Liver (tissue), 3 donors: Measurements from ENCODE around the gene ATAD3A.

Experiments
- EGR1 ChIP-seq, 2 donors: IDR thresholded peaks; 2 replicates each; pipeline ENCODE4 v1.6.1; 2016 to 2018; ENCODE audit warnings: antibody characterized with exemption in 2 of 2, low read depth in 2 of 2
- FOXA1 ChIP-seq: IDR thresholded peaks from 2 replicates; pipeline ENCODE4 v1.6.1; 2016; ENCODE audit warnings: antibody characterized with exemption
- FOXA2 ChIP-seq: IDR thresholded peaks from 2 replicates; pipeline ENCODE4 v1.6.1; 2016; ENCODE audit warnings: antibody characterized with exemption
- GABPA ChIP-seq, 2 donors: IDR thresholded peaks in 1 of 2; conservative IDR thresholded peaks in 1 of 2; 2 replicates each; pipeline ENCODE4 v1.6.1; 2016; ENCODE audit warnings: antibody characterized with exemption in 2 of 2, mild to moderate bottlenecking in 1 of 2, moderate library complexity in 1 of 2
- HNF4A ChIP-seq, 2 donors: conservative IDR thresholded peaks; 2 replicates each; pipeline ENCODE4 v1.6.1; 2016; ENCODE audit warnings: antibody characterized with exemption in 2 of 2, mild to moderate bottlenecking in 2 of 2
- JUND ChIP-seq, 2 donors: IDR thresholded peaks; 2 replicates each; pipeline ENCODE4 v1.6.1; 2016; ENCODE audit warnings: antibody characterized with exemption in 2 of 2
- MAX ChIP-seq: IDR thresholded peaks from 2 replicates; pipeline ENCODE4 v1.6.1; 2016; ENCODE audit warnings: antibody characterized with exemption
- RAD21 ChIP-seq, 2 donors: IDR thresholded peaks; 2 replicates each; pipeline ENCODE4 v1.6.1; 2016; ENCODE audit warnings: antibody characterized with exemption in 2 of 2, mild to moderate bottlenecking in 2 of 2
- SP1 ChIP-seq: IDR thresholded peaks from 2 replicates; pipeline ENCODE4 v1.6.1; 2018; ENCODE audit warnings: antibody characterized with exemption, mild to moderate bottlenecking
- TAF1 ChIP-seq: conservative IDR thresholded peaks from 2 replicates; pipeline ENCODE4 v1.6.1; 2016; ENCODE audit warnings: antibody characterized with exemption, mild to moderate bottlenecking
- TF ChIP-seq, protein P1 (sequence below): fragments of 150-350 bp; IDR thresholded peaks from 2 replicates; pipeline ENCODE4 v1.5.1; 2017; ENCODE audit warnings: improper control_type of control experiment, low read depth, low read length; ENCODE audit not compliant: missing input control
- TF ChIP-seq, protein P2 (sequence below): IDR thresholded peaks from 2 replicates; pipeline ENCODE4 v1.6.1; 2016; ENCODE audit warnings: antibody characterized with exemption, mild to moderate bottlenecking
- TF ChIP-seq, protein P3 (sequence below): IDR thresholded peaks from 2 replicates; pipeline ENCODE4 v1.6.1; 2016; ENCODE audit warnings: antibody characterized with exemption
- donor health status: healthy.
- donor health status: healthy.

- TF ChIP-seq, protein P1, sequence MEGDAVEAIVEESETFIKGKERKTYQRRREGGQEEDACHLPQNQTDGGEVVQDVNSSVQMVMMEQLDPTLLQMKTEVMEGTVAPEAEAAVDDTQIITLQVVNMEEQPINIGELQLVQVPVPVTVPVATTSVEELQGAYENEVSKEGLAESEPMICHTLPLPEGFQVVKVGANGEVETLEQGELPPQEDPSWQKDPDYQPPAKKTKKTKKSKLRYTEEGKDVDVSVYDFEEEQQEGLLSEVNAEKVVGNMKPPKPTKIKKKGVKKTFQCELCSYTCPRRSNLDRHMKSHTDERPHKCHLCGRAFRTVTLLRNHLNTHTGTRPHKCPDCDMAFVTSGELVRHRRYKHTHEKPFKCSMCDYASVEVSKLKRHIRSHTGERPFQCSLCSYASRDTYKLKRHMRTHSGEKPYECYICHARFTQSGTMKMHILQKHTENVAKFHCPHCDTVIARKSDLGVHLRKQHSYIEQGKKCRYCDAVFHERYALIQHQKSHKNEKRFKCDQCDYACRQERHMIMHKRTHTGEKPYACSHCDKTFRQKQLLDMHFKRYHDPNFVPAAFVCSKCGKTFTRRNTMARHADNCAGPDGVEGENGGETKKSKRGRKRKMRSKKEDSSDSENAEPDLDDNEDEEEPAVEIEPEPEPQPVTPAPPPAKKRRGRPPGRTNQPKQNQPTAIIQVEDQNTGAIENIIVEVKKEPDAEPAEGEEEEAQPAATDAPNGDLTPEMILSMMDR, result no peak
- no peak for TF ChIP-seq EGR1 (IDR thresholded peaks at IDR 0.05; ENCODE audit: low read depth in 2 of 2)
- TF ChIP-seq, protein P2, sequence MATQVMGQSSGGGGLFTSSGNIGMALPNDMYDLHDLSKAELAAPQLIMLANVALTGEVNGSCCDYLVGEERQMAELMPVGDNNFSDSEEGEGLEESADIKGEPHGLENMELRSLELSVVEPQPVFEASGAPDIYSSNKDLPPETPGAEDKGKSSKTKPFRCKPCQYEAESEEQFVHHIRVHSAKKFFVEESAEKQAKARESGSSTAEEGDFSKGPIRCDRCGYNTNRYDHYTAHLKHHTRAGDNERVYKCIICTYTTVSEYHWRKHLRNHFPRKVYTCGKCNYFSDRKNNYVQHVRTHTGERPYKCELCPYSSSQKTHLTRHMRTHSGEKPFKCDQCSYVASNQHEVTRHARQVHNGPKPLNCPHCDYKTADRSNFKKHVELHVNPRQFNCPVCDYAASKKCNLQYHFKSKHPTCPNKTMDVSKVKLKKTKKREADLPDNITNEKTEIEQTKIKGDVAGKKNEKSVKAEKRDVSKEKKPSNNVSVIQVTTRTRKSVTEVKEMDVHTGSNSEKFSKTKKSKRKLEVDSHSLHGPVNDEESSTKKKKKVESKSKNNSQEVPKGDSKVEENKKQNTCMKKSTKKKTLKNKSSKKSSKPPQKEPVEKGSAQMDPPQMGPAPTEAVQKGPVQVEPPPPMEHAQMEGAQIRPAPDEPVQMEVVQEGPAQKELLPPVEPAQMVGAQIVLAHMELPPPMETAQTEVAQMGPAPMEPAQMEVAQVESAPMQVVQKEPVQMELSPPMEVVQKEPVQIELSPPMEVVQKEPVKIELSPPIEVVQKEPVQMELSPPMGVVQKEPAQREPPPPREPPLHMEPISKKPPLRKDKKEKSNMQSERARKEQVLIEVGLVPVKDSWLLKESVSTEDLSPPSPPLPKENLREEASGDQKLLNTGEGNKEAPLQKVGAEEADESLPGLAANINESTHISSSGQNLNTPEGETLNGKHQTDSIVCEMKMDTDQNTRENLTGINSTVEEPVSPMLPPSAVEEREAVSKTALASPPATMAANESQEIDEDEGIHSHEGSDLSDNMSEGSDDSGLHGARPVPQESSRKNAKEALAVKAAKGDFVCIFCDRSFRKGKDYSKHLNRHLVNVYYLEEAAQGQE, result no peak
- TF ChIP-seq FOXA1, result no peak
- no peak for TF ChIP-seq FOXA2
- no peak for TF ChIP-seq MAX
- TF ChIP-seq SP1, result no peak
- no peak for TF ChIP-seq GABPA (IDR thresholded peaks at IDR 0.05 in 1 of 2, conservative IDR thresholded peaks at IDR 0.05 in 1 of 2)
- no peak for TF ChIP-seq RAD21 (IDR thresholded peaks at IDR 0.05)
- TF ChIP-seq, protein P3, sequence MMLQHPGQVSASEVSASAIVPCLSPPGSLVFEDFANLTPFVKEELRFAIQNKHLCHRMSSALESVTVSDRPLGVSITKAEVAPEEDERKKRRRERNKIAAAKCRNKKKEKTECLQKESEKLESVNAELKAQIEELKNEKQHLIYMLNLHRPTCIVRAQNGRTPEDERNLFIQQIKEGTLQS, result no peak
- no peak for TF ChIP-seq JUND (IDR thresholded peaks at IDR 0.05)
- TF ChIP-seq TAF1, result no peak
- no peak for TF ChIP-seq HNF4A (conservative IDR thresholded peaks at IDR 0.05)
These were observed 28.2 kb upstream of the ATAD3A start for GRCh38 chr1:1483714-1484113.
